Myometrial cell (primary cell): ENCODE data around the gene FBP1. TPM values are rescaled to one million over a fixed set of nuclear protein-coding genes. Genes with fewer than 3 reads are reported as not detected.

Experiments used
- total RNA-seq: library from RNA; depleted of rRNA; stranded (reverse); fragments of >200 nt; gene quantifications from 2 replicates; pipeline ENCODE4 v1.2.3, GENCODE V29; 2015

FBP1 gene
- not detected in 2 replicates for total RNA-seq

DNA sequence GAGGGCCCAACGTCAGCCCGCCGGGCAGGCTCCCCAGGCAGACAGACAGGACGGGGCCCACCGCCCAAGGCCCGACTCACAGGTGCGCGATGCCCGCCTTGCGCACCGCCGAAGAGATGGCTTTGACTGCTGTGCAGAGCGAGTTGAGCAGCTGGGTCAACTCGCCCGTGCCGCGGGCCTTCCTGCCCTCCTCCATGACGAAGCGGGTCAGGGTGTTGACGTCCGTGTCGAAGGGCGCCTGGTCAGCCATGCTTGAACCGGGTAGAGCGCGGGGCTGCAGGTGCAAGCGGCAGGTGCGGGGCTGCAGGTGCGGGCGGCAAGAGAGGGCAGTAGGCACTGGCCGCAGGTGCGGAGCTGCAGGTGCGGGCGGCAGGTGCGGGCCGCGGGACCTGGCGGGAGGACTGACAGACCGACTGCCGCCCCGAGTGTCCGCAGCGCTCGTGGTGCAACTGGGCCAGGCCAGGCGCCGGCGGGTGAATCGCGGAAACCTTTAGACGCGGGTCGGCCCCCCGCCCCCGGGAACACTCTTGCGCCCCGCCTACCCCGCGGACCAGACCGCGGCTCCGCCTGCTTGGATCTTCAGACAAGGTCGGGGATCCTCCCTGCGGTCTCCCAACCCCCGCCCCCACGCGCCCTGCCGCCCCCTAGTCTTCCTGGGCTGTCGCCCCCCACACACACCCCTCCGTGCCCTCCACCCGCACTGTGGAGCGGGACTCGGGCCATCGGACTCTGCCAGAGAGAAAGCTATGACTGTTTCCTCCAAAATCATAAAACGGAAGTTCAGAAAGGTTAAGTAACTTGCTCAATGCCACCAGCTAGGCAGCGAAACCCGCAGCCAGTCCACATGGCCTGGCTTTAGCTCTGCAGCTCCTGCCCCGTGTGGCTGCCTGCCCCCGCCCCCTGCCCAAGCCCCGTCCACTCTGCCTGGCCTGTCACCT lies at the start of gene FBP1:
FBP1 (minus strand) TSS at position 458 of the 938 bp plus-strand sequence; CDS start at position 250, 208 bp downstream.

DNA sequence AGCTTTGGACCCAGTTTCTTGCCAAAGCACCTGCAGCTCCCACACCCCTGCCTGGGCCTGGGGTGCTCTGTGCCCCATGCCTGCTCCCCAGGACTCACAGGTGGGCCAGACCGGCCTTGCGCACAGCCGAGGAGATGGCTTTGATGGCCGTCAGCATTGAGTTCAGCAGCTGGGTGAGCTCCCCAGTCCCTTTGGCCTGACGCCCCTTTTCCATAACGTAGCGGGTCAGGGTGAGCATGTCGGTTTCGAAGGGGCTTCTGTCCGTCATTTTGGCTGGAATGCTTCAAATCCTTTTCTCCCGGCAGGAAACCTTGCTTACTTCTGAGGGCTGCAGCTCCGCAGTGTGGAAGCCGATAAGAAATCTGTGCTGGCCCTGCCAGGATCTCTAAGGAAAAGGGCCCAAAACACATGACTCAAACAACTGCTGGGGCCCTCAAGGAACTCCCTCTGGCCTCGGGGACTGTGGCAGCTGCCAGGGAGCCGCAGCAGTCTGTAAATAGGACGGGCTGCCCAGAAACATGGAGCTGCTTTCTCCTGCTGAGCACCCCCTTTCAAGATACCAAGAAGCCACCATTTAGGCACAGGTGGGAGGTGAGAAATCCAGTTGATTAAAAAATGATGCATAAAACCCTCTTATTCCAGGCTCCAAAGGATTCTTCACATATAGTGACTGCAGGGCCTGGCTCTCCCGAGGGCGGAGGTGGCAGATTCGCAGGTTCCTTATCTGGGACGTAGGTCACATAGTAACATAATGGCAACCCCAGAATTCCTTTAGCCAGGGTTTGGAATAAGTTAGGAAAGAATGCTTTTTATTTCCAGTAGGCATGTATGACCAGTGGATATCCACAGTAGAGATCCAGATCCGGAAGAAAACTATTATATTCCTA lies 45.6 kb downstream of the FBP1 start, which contains the start of gene FBP2:
FBP2 (minus strand) TSS at position 366 of the 887 bp plus-strand sequence; CDS start at position 268, 98 bp downstream.

GRCh38 chr9:94554439-94555331 lies 84.6 kb downstream of the FBP1 start, which contains the start of gene PCAT7:
Gene PCAT7, plus strand, starts transcription at chr9:94555083.

Other genes with a start within 250 kb of the FBP1 start
- gene PCAT7, start 84.4 kb downstream of the FBP1 start, total RNA-seq = under 0.01 TPM in 1 of 2 replicates, not detected in the other
- gene FBP2, start 45.7 kb downstream of the FBP1 start, total RNA-seq = 0.29 TPM in 1 of 2 replicates, not detected in the other
- gene AOPEP, start 87.2 kb upstream of the FBP1 start, total RNA-seq = 23.9 and 46.4 TPM in 2 replicates